Epithelial cell of esophagus (primary cell): ENCODE data around the gene CFAP126.
"Not testable (repeated sequence)": the region's sequence is repeated elsewhere in the genome, so short reads cannot be mapped to it uniquely, and the experiment has no call there.

Experiments
- DNase-seq: peaks from one replicate; pipeline ENCODE4 v3.0.0; 2010; ENCODE audit warnings: low read depth
- H3K4me3 ChIP-seq: 2 replicates; pipeline ENCODE4 v1.5.1; 2011; ENCODE audit warnings: mild to moderate bottlenecking, low read length, control low read depth
- TF ChIP-seq, protein P1 (sequence below): IDR thresholded peaks from 2 replicates; pipeline ENCODE4 v1.5.1; 2011; ENCODE audit warnings: low read depth, mild to moderate bottlenecking, low read length, control low read depth, inconsistent platforms; ENCODE audit not compliant: insufficient read depth; ENCODE audit errors: missing control alignments

The CFAP126 gene

DNA sequence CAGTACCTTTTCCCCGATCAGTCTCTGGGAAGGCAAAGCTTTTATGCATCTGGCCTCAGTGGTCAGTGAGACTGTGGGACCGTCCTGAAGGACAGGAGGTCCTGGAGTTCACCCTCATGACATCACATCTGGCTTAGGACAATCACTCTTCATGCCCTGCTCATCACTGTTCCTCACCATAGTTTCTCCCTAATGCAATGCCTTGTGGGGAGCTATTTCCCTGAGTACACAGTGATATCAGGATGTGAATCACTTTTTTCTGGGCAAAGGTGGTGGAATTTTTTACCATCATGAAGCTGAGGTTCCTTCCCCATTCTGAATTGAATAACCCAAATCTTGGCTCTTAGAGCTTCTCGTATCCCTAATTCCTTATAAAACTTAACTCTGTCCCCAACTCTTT is 34.8 kb upstream of the CFAP126 start:
- TF ChIP-seq, protein P1, sequence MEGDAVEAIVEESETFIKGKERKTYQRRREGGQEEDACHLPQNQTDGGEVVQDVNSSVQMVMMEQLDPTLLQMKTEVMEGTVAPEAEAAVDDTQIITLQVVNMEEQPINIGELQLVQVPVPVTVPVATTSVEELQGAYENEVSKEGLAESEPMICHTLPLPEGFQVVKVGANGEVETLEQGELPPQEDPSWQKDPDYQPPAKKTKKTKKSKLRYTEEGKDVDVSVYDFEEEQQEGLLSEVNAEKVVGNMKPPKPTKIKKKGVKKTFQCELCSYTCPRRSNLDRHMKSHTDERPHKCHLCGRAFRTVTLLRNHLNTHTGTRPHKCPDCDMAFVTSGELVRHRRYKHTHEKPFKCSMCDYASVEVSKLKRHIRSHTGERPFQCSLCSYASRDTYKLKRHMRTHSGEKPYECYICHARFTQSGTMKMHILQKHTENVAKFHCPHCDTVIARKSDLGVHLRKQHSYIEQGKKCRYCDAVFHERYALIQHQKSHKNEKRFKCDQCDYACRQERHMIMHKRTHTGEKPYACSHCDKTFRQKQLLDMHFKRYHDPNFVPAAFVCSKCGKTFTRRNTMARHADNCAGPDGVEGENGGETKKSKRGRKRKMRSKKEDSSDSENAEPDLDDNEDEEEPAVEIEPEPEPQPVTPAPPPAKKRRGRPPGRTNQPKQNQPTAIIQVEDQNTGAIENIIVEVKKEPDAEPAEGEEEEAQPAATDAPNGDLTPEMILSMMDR, result no peak
- DNase-seq, result peak; percentile 29
- H3K4me3 ChIP-seq, result no peak overlapping the region

DNA sequence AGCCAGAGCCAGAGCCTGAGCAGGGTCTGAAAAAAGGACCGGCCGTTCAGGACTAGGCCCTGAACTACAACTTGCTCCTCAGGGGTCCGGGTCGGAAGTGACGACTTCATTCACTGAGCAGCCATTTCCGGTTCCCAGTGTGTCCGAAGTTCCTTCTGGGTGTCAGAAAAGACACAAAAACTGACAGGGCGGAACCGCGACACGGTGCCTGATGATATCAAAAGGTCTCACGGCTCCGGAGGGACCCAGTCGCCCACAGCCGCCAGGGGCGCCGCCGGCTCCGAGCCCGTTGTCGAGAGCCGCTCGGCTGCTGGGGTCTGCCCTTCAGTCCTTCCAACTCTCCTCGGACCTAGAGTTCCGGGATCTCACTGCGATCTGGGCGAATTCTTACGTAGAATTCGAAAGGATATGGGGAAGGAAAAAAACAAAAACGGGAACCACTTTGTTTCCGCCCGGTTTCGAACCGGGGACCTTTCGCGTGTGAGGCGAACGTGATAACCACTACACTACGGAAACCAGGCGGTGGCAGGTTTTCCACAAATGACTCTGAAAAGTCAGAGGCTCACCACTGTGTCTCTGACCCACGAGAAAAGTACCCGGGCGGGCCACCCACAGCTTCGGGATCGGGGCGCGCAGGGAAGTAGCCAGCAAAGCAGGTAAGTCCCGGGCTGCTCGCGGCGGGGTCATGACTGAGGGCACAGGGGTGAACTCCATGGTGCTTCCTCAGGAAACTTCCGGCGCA is 31.8 kb upstream of the CFAP126 start:
- DNase-seq, result peak; percentile 78
- TF ChIP-seq, protein P1, result peak; percentile 52

DNA sequence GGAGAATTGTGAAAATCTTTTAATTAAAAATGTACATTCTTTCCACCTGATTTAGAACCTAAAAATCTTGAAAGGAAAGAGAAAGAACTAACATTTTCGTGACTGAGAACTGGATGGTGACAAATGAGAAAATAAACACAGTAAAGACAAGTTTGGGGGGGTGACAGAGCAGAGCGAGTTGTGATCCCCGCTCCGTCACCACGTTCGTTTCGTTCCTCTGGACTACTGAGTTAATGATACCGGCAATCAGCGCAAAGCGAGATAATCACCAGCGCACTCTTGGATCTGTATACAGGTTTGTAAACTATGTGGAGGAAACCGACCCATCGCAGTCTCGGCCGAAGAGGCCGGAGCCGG is 31.2 kb upstream of the CFAP126 start:
- TF ChIP-seq, protein P1, result no peak
- H3K4me3 ChIP-seq, result peak overlapping the region; percentile 76
- no peak for DNase-seq

More for the DNA sequence above, 31.8 kb upstream of the CFAP126 start:
- peak overlapping the region; percentile 76 for H3K4me3 ChIP-seq

DNA sequence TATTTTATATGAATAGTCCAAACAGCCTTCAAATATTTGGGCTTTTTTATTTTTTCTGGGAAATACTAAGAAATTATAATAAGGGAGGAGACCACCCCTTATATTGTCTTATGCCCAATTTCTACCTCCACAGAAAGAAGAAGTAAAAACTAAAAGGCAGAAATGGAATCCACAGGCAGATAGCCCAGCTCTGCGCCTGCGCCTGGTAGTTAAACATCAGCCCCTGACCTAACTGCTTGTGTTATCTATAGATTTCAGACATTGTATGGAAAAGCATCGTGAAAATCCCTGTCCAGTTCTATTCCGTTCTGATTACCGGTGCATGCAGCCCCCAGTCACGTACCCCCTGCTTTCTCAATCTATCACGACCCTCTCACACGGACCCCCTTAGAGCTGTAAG is 29.4 kb upstream of the CFAP126 start:
- H3K4me3 ChIP-seq, DNase-seq: not testable (repeated sequence)

DNA sequence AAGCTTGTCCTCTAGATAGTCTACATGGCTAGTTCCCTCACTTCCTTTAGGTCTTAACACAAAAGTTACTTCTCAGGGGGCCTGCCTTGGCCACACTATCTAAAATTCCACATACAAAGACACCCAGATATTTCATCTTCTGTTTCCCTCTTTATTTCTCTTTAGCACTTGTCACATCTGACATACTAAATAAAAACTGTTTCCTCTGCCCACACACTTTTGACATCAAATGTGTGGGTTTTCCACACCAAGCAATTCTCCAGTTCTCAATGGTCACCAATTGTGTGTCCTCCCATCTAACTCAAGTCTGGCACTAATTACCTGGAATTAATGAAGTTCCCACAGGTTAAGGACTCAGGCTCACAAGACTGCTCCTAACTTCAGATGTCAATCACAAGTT is 25.5 kb upstream of the CFAP126 start:
- no peak for DNase-seq
- H3K4me3 ChIP-seq, result no peak overlapping the region
- TF ChIP-seq, protein P1, result no peak

DNA sequence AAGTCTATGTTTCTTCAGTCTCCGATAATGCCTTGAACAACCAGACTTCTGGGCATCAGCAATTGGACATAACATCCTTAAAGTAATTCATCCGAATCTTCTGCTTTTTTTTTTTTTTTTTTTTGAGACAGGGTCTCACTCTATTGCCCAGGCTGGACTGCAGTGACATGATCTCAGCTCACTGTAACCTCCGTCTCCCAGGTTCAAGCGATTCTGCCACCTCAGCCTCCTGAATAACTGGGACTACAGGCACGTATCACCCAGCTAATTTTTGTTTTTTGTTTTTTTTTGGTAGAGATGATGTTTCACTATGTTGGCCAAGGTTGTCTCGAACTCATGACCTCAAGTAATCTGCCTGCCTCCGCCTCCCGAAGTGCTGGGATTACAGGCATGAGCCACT is 23.9 kb upstream of the CFAP126 start:
- H3K4me3 ChIP-seq, result no peak overlapping the region
- TF ChIP-seq, protein P1, result no peak
- no peak for DNase-seq

DNA sequence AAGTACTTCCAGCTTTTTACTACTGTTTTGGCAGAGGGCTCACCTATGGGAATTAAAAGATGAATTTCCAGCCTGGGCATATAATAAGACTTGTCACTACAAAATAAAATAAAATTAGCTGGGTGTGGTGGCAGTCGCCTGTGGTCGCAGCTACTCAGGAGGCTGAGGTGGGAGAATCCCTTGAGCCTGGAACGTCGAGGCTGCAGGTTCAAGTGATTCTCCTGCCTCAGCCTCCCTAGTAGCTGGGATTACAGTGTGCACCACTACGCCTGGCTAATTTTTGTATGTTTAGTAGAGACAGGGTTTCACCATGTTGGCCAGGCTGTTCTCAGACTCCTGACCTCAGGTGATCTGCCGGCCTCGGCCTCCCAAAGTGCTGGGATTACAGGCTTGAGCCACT is 23.5 kb upstream of the CFAP126 start:
- not testable (repeated sequence) for H3K4me3 ChIP-seq

DNA sequence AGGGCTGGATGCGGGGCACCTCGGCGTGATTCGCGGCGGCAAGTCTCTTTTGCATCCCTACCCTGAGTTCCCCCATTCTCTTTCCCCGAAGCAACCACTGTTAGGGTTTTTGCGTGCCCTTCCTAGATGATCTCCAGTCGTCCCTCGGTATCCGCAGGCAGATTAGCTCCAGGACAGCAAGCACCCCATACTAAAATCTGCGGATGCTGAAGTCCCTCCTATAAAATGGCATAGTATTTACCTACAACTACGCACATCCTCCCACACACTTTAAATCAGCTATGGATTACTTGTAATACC is 22.8 kb upstream of the CFAP126 start:
- no peak for DNase-seq
- H3K4me3 ChIP-seq, result peak overlapping the region; percentile 76
- TF ChIP-seq, protein P1, result no peak

More for the DNA sequence above, 23.5 kb upstream of the CFAP126 start:
- DNase-seq, result not testable (repeated sequence)
